Activated CD4-positive, alpha-beta memory T cell treated with anti-CD3 and anti-CD28 coated beads, Interleukin-2, amount 10 ng/mL, durations not matched to agents 7 days and 5 days (primary cell): ENCODE data around the gene MAB21L2. TPM values are rescaled to one million over a fixed set of nuclear protein-coding genes. Genes with fewer than 3 reads are reported as not detected.
"Not testable (repeated sequence)": the region's sequence is repeated elsewhere in the genome, so short reads cannot be mapped to it uniquely, and the experiment has no call there.

Experiments
- CTCF ChIA-PET: fragments of 350-600 bp; sonication (Branson Sonifier 250); formaldehyde crosslinking; loops from one replicate; lab custom pipeline; 2021; ENCODE audit warnings: antibody characterized with exemption, inconsistent platforms; lab: Charles Lee
- POLR2A ChIA-PET: fragments of 350-600 bp; sonication (Branson Sonifier 250); formaldehyde crosslinking; loops from one replicate; lab custom pipeline; 2021; ENCODE audit warnings: antibody characterized with exemption; lab: Charles Lee
- DNase-seq: peaks from one replicate; pipeline ENCODE4 v3.0.0-alpha.2; 2020
- H3K27ac Mint-ChIP-seq: one replicate; pipeline ENCODE4 v1.8.0; 2021; ENCODE audit warnings: mild to moderate bottlenecking, mixed read lengths
- H3K27me3 Mint-ChIP-seq: one replicate; pipeline ENCODE4 v1.8.0; 2021; ENCODE audit warnings: mixed read lengths
- H3K36me3 Mint-ChIP-seq: one replicate; pipeline ENCODE4 v1.8.0; 2021; ENCODE audit warnings: low read depth, mixed read lengths
- H3K4me1 Mint-ChIP-seq: one replicate; pipeline ENCODE4 v1.8.0; 2021; ENCODE audit warnings: mixed read lengths
- H3K4me3 Mint-ChIP-seq: one replicate; pipeline ENCODE4 v1.8.0; 2021; ENCODE audit warnings: mild to moderate bottlenecking, mixed read lengths
- H3K9me3 Mint-ChIP-seq: one replicate; pipeline ENCODE4 v1.8.0; 2021; ENCODE audit warnings: mixed read lengths
- total RNA-seq, 2 experiments: library from RNA; stranded (reverse); gene quantifications; one replicate each; pipeline ENCODE4 v1.2.3, GENCODE V29; 2021

Gene MAB21L2
- not detected for total RNA-seq

- no peak for DNase-seq
- CTCF ChIA-PET: no interaction called here
- H3K27ac Mint-ChIP-seq: no peak within 1 kb of the TSS
Observed at GRCh38 chr4:150582146-150582872, at the start of gene MAB21L2. Gene MAB21L2, plus strand, starts transcription at chr4:150582151. Its CDS starts 879 bp downstream, at chr4:150583030.

DNA sequence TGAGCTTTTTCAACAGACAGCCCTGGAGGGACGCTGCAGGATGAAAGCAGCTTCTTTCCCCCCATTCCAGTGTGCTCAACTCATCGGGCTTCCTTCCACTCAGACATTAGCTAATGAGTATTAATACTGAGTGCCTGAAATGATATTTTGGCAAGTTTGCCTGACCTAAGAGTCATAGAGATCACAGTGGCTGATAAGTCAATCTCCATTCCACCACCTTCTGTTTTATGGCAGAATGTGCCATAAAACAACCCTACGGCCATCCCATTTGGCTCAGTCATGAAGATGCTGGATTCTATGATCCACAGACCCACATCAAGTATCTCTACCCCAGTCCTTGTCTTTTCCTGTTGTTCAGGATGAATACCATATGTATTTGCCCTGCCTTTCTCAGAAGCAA is 48.3 kb upstream of the MAB21L2 start:
- Mint-ChIP-seq H3K27ac (no peak overlapping the region), H3K4me1 (no peaks in the 10 kb centered on the region), H3K27me3 (no peaks in the 10 kb centered on the region), H3K9me3 (no peaks in the 10 kb centered on the region), H3K36me3 (no peaks in the 10 kb centered on the region), H3K4me3 (no peak overlapping the region)
- CTCF ChIA-PET: no interaction called here
- POLR2A ChIA-PET: no interaction called here
- DNase-seq: no peak

More at GRCh38 chr4:150582146-150582872, at the start of gene MAB21L2:
- Mint-ChIP-seq H3K27me3 (no peaks in the 10 kb centered on the region), H3K4me1 (no peaks in the 10 kb centered on the region), H3K4me3 (no peak within 1 kb of the TSS), H3K36me3 (peaks cover 45% of the 10 kb centered on the region), H3K9me3 (peaks cover 13% of the 10 kb centered on the region)
- POLR2A ChIA-PET: no interaction called here

DNA sequence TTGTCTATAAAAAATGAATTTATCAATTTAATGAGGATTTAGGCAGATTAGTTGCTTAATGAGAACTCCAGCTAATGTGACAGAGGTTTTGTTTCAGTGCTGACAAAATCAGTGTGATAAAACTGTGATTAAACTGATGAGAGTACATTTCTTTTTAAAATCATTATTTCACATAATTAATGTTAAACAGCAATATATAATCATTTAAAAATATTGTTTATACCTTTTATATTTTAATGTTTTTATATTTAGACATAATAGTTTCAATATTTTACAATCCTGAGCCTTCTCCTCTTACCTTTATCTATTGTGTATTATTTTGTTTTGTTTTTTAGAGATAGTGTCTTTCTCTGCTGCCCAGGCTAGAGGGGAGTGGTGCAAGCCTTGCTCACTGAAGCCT is 47.1 kb upstream of the MAB21L2 start:
- Mint-ChIP-seq H3K27ac (no peak overlapping the region), H3K36me3 (peaks cover 3% of the 10 kb centered on the region), H3K27me3 (no peaks in the 10 kb centered on the region), H3K9me3 (no peaks in the 10 kb centered on the region), H3K4me3 (no peak overlapping the region), H3K4me1 (no peaks in the 10 kb centered on the region)
- no peak for DNase-seq
- ChIA-PET POLR2A (no interaction called here), CTCF (no interaction called here)

GRCh38 chr4:150537911-150538310 is 44.0 kb upstream of the MAB21L2 start:
- H3K4me1 Mint-ChIP-seq, H3K4me3 Mint-ChIP-seq, DNase-seq, POLR2A ChIA-PET, H3K27ac Mint-ChIP-seq, CTCF ChIA-PET, H3K9me3 Mint-ChIP-seq, H3K36me3 Mint-ChIP-seq, H3K27me3 Mint-ChIP-seq: not testable (repeated sequence)

- Mint-ChIP-seq H3K27ac (no peak overlapping the region), H3K4me3 (no peak overlapping the region), H3K27me3 (no peaks in the 10 kb centered on the region), H3K4me1 (no peaks in the 10 kb centered on the region), H3K9me3 (no peaks in the 10 kb centered on the region), H3K36me3 (peaks cover 3% of the 10 kb centered on the region)
- POLR2A ChIA-PET: no interaction called here
- CTCF ChIA-PET: no interaction called here
- no peak for DNase-seq
Observed at GRCh38 chr4:150540536-150540935, 41.4 kb upstream of the MAB21L2 start.

- Mint-ChIP-seq H3K27ac (no peak overlapping the region), H3K9me3 (no peaks in the 10 kb centered on the region), H3K4me1 (no peaks in the 10 kb centered on the region), H3K27me3 (no peaks in the 10 kb centered on the region), H3K4me3 (no peak overlapping the region), H3K36me3 (peaks cover 3% of the 10 kb centered on the region)
- DNase-seq: no peak
- ChIA-PET POLR2A (no interaction called here), CTCF (no interaction called here)
Observed at GRCh38 chr4:150540959-150541360, 41.0 kb upstream of the MAB21L2 start.

DNA sequence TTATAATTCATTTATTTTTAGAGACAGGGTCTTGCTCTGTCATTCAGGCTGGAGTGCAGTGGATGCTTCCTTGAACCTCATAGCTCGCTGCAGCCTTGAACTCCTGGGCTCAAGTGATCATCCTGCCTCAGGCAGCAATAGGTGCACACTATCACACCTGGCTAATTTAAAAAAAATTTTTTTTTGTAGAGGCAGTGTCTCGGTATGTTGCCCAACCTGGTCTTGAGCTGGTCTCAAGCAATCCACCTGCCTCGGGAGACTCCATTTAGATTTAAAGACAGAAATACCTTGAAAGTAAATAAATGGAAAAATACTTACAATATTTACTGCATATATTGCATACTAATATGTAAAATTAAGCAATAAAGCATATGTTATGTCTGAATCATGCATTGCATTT is 40.3 kb upstream of the MAB21L2 start:
- Mint-ChIP-seq H3K36me3 (peaks cover 3% of the 10 kb centered on the region), H3K4me3 (no peak overlapping the region), H3K9me3 (no peaks in the 10 kb centered on the region), H3K4me1 (no peaks in the 10 kb centered on the region), H3K27me3 (no peaks in the 10 kb centered on the region), H3K27ac (no peak overlapping the region)
- POLR2A ChIA-PET: no interaction called here
- CTCF ChIA-PET: no interaction called here
- no peak for DNase-seq

DNA sequence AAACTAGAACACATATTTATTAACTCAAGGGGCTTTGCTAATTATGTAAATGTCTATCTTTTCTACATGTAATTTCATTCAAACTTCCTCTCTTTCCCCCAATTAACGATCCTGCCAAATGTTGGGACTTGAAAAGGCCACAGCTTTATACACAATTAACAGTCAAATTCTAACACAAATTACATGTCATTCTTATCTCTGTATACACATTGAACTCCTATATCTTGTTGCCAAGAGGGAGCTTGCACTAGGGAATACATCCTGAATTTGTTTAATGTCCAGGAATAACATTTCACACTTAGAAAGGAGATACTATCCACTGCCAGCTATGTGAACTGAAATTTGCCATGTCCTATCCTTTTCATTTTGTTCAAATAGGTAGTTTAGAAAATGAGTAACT is 38.9 kb upstream of the MAB21L2 start:
- Mint-ChIP-seq H3K36me3 (peaks cover 3% of the 10 kb centered on the region), H3K9me3 (no peaks in the 10 kb centered on the region), H3K27ac (no peak overlapping the region), H3K4me3 (no peak overlapping the region), H3K4me1 (no peaks in the 10 kb centered on the region), H3K27me3 (no peaks in the 10 kb centered on the region)
- DNase-seq: no peak
- ChIA-PET CTCF (no interaction called here), POLR2A (no interaction called here)

DNA sequence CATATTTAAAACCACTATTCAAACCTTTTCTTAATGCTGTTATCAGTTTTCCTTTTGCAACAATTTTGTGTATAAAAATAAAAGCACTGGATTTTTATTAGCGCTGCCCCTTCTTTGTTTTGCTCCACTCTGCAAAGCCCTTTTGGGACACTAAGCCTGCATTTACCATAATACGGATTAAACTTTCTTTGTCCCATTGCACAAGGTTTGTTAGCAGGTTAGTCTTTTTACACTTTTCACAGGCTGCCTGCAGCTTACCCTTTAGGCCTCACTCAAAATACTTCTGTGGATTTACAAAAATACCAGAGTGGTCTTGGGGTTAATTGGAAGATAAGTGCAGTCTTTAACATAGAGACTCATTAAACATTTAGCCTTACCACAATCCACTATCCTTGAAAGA is 35.7 kb upstream of the MAB21L2 start:
- Mint-ChIP-seq H3K27me3 (no peaks in the 10 kb centered on the region), H3K4me1 (no peaks in the 10 kb centered on the region), H3K9me3 (no peaks in the 10 kb centered on the region), H3K36me3 (no peaks in the 10 kb centered on the region), H3K4me3 (no peak overlapping the region), H3K27ac (no peak overlapping the region)
- ChIA-PET CTCF (no interaction called here), POLR2A (no interaction called here)
- no peak for DNase-seq

GRCh38 chr4:150547154-150547838 is 34.7 kb upstream of the MAB21L2 start:
- ChIA-PET CTCF (no interaction called here), POLR2A (no interaction called here)
- H3K36me3 Mint-ChIP-seq: peaks cover 4% of the 10 kb centered on the region
- H3K27ac Mint-ChIP-seq: no peak overlapping the region
- no peak overlapping the region for H3K4me3 Mint-ChIP-seq
- H3K9me3 Mint-ChIP-seq: no peaks in the 10 kb centered on the region
- no peaks in the 10 kb centered on the region for H3K27me3 Mint-ChIP-seq
- no peaks in the 10 kb centered on the region for H3K4me1 Mint-ChIP-seq
- no peak for DNase-seq

DNA sequence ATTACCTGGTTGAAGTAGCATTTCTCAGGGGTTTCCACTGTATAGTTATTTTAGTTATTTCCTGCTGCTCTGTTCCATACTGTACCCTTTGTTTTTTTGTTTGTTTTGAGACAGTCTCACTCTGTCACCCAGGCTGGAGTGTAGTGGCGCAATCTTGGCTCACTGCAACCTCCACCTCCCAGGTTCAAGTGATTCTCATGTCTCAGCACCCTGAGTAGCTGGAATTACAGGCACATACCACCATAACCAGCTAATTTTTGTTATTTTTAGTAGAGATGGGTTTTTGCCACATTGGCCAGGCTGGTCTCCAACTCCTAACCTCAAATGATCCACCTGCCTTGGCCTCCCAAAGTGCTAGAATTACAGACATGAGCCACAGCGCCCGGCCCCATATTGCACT is 24.1 kb upstream of the MAB21L2 start:
- CTCF ChIA-PET: interaction anchor here (1.5 kb wide), 1 partner anchor 9 kb away, joined by 3 read pairs; no protein-coding TSS in a partner anchor
- not testable (repeated sequence) for H3K4me3 Mint-ChIP-seq

DNA sequence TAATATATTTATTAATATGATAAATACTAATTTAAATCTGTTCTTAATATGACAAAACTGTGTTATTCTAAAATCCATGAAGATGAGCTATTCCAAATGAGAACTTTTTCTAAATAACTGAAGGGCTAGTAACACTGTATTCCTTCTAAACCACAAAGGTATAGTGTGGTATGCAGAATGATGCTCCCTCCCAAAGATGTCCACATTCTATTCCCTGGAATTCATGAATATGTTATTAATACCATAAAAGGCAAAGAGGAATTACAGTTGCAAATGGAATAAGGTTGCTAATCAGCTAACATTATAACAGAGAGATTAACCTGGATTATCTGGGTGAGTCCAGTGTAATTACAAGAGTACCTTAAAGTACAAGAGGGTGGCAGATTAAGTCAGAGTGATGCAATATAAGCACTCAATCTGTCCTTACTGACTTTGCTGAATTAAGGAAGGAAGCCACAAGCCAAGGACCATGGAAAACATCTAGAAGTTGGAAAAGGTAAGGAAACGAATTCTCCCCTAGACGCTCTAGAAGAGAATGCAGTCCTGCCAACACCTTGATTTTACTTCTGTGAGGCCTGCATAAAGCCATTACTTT is 20.7 kb upstream of the MAB21L2 start:
- Mint-ChIP-seq H3K27ac (no peak overlapping the region), H3K27me3 (no peaks in the 10 kb centered on the region), H3K36me3 (peaks cover 20% of the 10 kb centered on the region), H3K4me3 (no peak overlapping the region), H3K4me1 (no peaks in the 10 kb centered on the region), H3K9me3 (peaks cover 11% of the 10 kb centered on the region)
- CTCF ChIA-PET: no interaction called here
- POLR2A ChIA-PET: no interaction called here
- DNase-seq: no peak

More for the DNA sequence above, 24.1 kb upstream of the MAB21L2 start:
- DNase-seq, H3K27ac Mint-ChIP-seq, H3K4me1 Mint-ChIP-seq, H3K9me3 Mint-ChIP-seq, H3K27me3 Mint-ChIP-seq, POLR2A ChIA-PET: not testable (repeated sequence)
- peaks cover 13% of the 10 kb centered on the region for H3K36me3 Mint-ChIP-seq

DNA sequence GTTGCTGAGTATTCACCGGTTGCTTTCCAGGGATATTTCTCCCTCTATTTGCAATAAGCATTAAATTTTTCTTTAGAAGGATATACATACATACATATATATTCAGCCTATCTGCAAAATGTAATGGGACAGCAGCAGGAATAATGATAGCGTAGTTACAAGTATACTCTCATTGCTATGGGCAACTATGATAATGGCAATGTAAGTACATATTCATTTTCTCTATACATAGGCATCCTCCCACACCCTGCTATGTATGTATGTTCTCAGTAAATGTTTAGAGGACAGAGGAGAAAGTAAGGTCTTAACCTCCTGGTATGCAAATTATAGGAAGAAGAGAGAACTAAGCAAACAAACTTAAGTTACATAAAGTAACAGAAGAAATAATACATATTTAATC is 19.7 kb upstream of the MAB21L2 start:
- no peak for DNase-seq
- Mint-ChIP-seq H3K4me1 (no peaks in the 10 kb centered on the region), H3K36me3 (peaks cover 20% of the 10 kb centered on the region), H3K27ac (no peak overlapping the region), H3K9me3 (peaks cover 11% of the 10 kb centered on the region), H3K4me3 (no peak overlapping the region), H3K27me3 (no peaks in the 10 kb centered on the region)
- ChIA-PET CTCF (no interaction called here), POLR2A (no interaction called here)
